HepG2 (cell line): ENCODE data around the gene PARD3. TPM values are rescaled to one million over a fixed set of nuclear protein-coding genes. Genes with fewer than 3 reads are reported as not detected.

Source experiments
- ATAC-seq: fragments of 200-7000 bp; cut with Tn5 transposase; 3 replicates; pipeline ENCODE4 v1.9.1; 2020; ENCODE audit warnings: mild to moderate bottlenecking, moderate library complexity
- BruUV-seq: library from RNA; stranded (reverse); fragments of 400-500 nt; replicated peaks from 2 replicates; lab custom pipeline; 2021; lab: Mats Ljungman, UMichigan
- CTCF ChIA-PET: fragments of 300-600 bp; formaldehyde crosslinking; extraction: SDS; loops from one replicate; lab custom pipeline; 2021; ENCODE audit warnings: low total read pairs, inconsistent platforms, low intra/inter-chr PET ratio; lab: Yijun Ruan, JAX
- POLR2A ChIA-PET: fragments of 350-600 bp; sonication (Branson Sonifier 250); formaldehyde crosslinking; loops from one replicate; lab custom pipeline; 2020; ENCODE audit warnings: antibody characterized with exemption, inconsistent platforms; lab: Yijun Ruan, JAX
- DNase-seq: peaks from one replicate; pipeline ENCODE4 v3.0.0-alpha.2; 2015; ENCODE audit warnings: low spot score
- FAIRE-seq: peaks from 3 replicates; lab custom pipeline; 2011; peaks lifted over from hg19 to GRCh38; lab: Jason Lieb, UNC
- H2AFZ ChIP-seq: one replicate; pipeline ENCODE4 v1.6.1; 2011; ENCODE audit warnings: low read length, inconsistent platforms
- H3K27ac ChIP-seq: fragments of 300-600 bp; 3 replicates; pipeline ENCODE4 v1.8.0; 2011; ENCODE audit warnings: mixed run types, mild to moderate bottlenecking, mixed read lengths, low read length, inconsistent platforms; ENCODE audit not compliant: insufficient read depth; ENCODE audit errors: extremely low read length
- H3K27me3 ChIP-seq, 2 experiments: fragments of 200-600 bp in 1 of 2; 2 replicates in 1 of 2; 3 replicates in 1 of 2; pipeline versions ENCODE4 v1.6.0 to v1.8.0; 2011; ENCODE audit warnings: low read length in 2 of 2, mild to moderate bottlenecking in 2 of 2, moderate library complexity in 2 of 2, inconsistent platforms in 1 of 2; ENCODE audit not compliant: insufficient read depth in 2 of 2, control insufficient read depth in 1 of 2
- H3K36me3 ChIP-seq, 2 experiments: fragments of 200-600 bp in 1 of 2; replicated peaks in 1 of 2; 2 replicates in 1 of 2; 3 replicates in 1 of 2; pipeline versions ENCODE4 v1.5.1 to v1.8.0; 2011; ENCODE audit warnings: low read length in 2 of 2, inconsistent platforms in 1 of 2; ENCODE audit not compliant: insufficient read depth in 2 of 2, control insufficient read depth in 1 of 2
- H3K4me1 ChIP-seq: 2 replicates; pipeline ENCODE4 v1.5.1; 2012; ENCODE audit warnings: low read length, inconsistent platforms; ENCODE audit not compliant: insufficient read depth
- H3K4me2 ChIP-seq: 2 replicates; pipeline ENCODE4 v1.6.0; 2011; ENCODE audit warnings: low read depth, low read length, inconsistent platforms
- H3K4me3 ChIP-seq, 3 experiments: fragments of 200-600 bp in 1 of 3; sonication (generic), shearing (Covaris generic) in 1 of 3; replicated peaks in 1 of 3; 2 replicates each; pipeline ENCODE4 v1.5.1; 2011 to 2016; ENCODE audit warnings: low read length in 3 of 3, inconsistent platforms in 2 of 3, low read depth in 2 of 3, mild to moderate bottlenecking in 2 of 3, control low read depth in 1 of 3, mixed read lengths in 1 of 3; ENCODE audit not compliant: insufficient read depth in 1 of 3
- H3K79me2 ChIP-seq: one replicate; pipeline ENCODE4 v1.6.1; 2011; ENCODE audit warnings: low read length, inconsistent platforms; ENCODE audit not compliant: insufficient read depth
- H3K9ac ChIP-seq: 2 replicates; pipeline ENCODE4 v1.6.0; 2011; ENCODE audit warnings: mild to moderate bottlenecking, low read depth, low read length, inconsistent platforms; ENCODE audit not compliant: insufficient read depth
- H3K9me3 ChIP-seq: 2 replicates; pipeline ENCODE4 v1.5.1; 2012; ENCODE audit warnings: mild to moderate bottlenecking, low read length
- H4K20me1 ChIP-seq: 2 replicates; pipeline ENCODE4 v1.6.0; 2011; ENCODE audit warnings: inconsistent platforms, mild to moderate bottlenecking, low read length, moderate library complexity; ENCODE audit not compliant: insufficient read depth
- AKNA ChIP-seq: sonication (generic); formaldehyde crosslinking; IDR thresholded peaks from 2 replicates; pipeline ENCODE4 v1.4.0; 2020; ENCODE audit warnings: missing genetic modification reagents, borderline replicate concordance
- CSRNP2 ChIP-seq: sonication (generic); formaldehyde crosslinking; conservative IDR thresholded peaks from 2 replicates; pipeline ENCODE4 v1.8.0; 2022; ENCODE audit warnings: low read depth, missing genetic modification reagents
- MXD4 ChIP-seq: IDR thresholded peaks from 2 replicates; pipeline ENCODE4 v1.6.1; 2016; ENCODE audit warnings: mild to moderate bottlenecking, missing biosample characterization, missing genetic modification reagents
- TCF7 ChIP-seq: sonication (generic); IDR thresholded peaks from 2 replicates; pipeline ENCODE4 v1.6.1; 2016; ENCODE audit warnings: antibody characterized with exemption, low read depth
- TEF ChIP-seq: sonication (generic); formaldehyde crosslinking; IDR thresholded peaks from 2 replicates; pipeline ENCODE4 v1.5.0; 2020; ENCODE audit warnings: missing genetic modification reagents
- THAP11 ChIP-seq: IDR thresholded peaks from 2 replicates; pipeline ENCODE4 v1.6.1; 2016; ENCODE audit warnings: missing biosample characterization, missing genetic modification reagents
- ZMYM4 ChIP-seq: sonication (generic); formaldehyde crosslinking; IDR thresholded peaks from 2 replicates; pipeline ENCODE4 v1.8.1; 2023; ENCODE audit warnings: mild to moderate bottlenecking, missing genetic modification reagents
- ZNF253 ChIP-seq: sonication (generic); formaldehyde crosslinking; IDR thresholded peaks from 2 replicates; pipeline ENCODE4 v1.8.0; 2022; ENCODE audit warnings: mild to moderate bottlenecking, missing genetic modification reagents, borderline replicate concordance
- ZNF256 ChIP-seq: sonication (generic); formaldehyde crosslinking; conservative IDR thresholded peaks from 2 replicates; pipeline ENCODE4 v1.4.0; 2020; ENCODE audit warnings: missing genetic modification reagents
- ZNF275 ChIP-seq: sonication (generic); formaldehyde crosslinking; IDR thresholded peaks from 2 replicates; pipeline ENCODE4 v1.8.0; 2022; ENCODE audit warnings: missing genetic modification reagents, mild to moderate bottlenecking, inconsistent platforms, borderline replicate concordance
- ZNF282 ChIP-seq: fragments of 450-650 bp; IDR thresholded peaks from 2 replicates; pipeline ENCODE4 v1.6.1; 2018; ENCODE audit not compliant: partially characterized antibody
- ZNF317 ChIP-seq: sonication (generic); formaldehyde crosslinking; IDR thresholded peaks from 2 replicates; pipeline ENCODE4 v1.5.0; 2020; ENCODE audit warnings: mild to moderate bottlenecking, missing genetic modification reagents
- ZNF414 ChIP-seq: sonication (generic); formaldehyde crosslinking; IDR thresholded peaks from 2 replicates; pipeline ENCODE4 v1.5.0; 2020; ENCODE audit warnings: missing genetic modification reagents
- ZNF879 ChIP-seq: sonication (generic); formaldehyde crosslinking; IDR thresholded peaks from 2 replicates; pipeline ENCODE4 v1.8.1; 2023; ENCODE audit warnings: missing genetic modification reagents
- ZSCAN21 ChIP-seq: sonication (generic); formaldehyde crosslinking; IDR thresholded peaks from 2 replicates; pipeline ENCODE4 v1.8.0; 2022; ENCODE audit warnings: mild to moderate bottlenecking, missing genetic modification reagents, moderate library complexity, borderline replicate concordance
- WGBS: methylation state at CpG from one replicate; pipeline ENCODE4 v1.1.6; 2017; ENCODE audit warnings: low lambda C conversion rate; 5-methylcytosine and 5-hydroxymethylcytosine counted together
- in situ Hi-C: cut with HindIII; loops from 2 replicates; pipeline ENCODE4 v1.10.0; 2017; ENCODE audit warnings: low pct_unique_long_range_greater_than_20kb; ENCODE audit not compliant: extremely low pct_ligation_motif_present
- intact Hi-C: fragments of 100-400 bp; cut with micrococcal nuclease; formaldehyde crosslinking; loops from one replicate; pipeline ENCODE4 v1.10.0; 2022; ENCODE audit not compliant: unreplicated experiment
- polyA plus RNA-seq, 8 experiments: library from polyadenylated mRNA; depleted of rRNA in 3 of 8; stranded (reverse) in 7 of 8; unstranded in 1 of 8; fragments of >200 nt; fragmentation: Illumina TruSeq in 4 of 8; extraction: Trizol in 4 of 8; gene quantifications; 2 replicates each; pipeline versions ENCODE4 v1.2.1 to v1.2.3, GENCODE V29; 2011 to 2016; ENCODE audit warnings: low read depth in 4 of 8, missing spikeins in 1 of 8, mixed read lengths in 1 of 8; ENCODE audit not compliant: insufficient read depth in 1 of 8
- total RNA-seq, 5 experiments: library from RNA; depleted of rRNA; stranded (reverse); fragments of >200 nt; fragmentation: Illumina TruSeq; extraction: Trizol; gene quantifications; 2 replicates each; pipeline ENCODE4 v1.2.3, GENCODE V29; 2016; ENCODE audit warnings: low read depth in 1 of 5

Gene PARD3
- total and polyA plus RNA-seq, 2 of the 13 experiments (the other 11 are each of a cell fraction or from before 2014, with no cell fraction given): 40.9 to 60.0 TPM

- BruUV-seq: no TSS peak
- ChIA-PET CTCF (no interaction called here), POLR2A (no interaction called here)
- FAIRE-seq (no peak), DNase-seq (no peak), ATAC-seq (no peak)
- peaks cover 91% of the 10 kb centered on the region for H3K79me2 ChIP-seq
- TF ChIP-seq TEF (CRISPR knock-in tag): no peak
- no peak for TF ChIP-seq ZNF256 (CRISPR knock-in tag)
- no peak for TF ChIP-seq ZNF317 (CRISPR knock-in tag)
- no peak for TF ChIP-seq AKNA (CRISPR knock-in tag)
- no peak for TF ChIP-seq ZSCAN21 (CRISPR knock-in tag)
- no peak for TF ChIP-seq ZNF253 (CRISPR knock-in tag)
- no peak for TF ChIP-seq ZNF879 (CRISPR knock-in tag)
- TF ChIP-seq ZNF414: no peak
- TF ChIP-seq ZNF275 (CRISPR knock-in tag): no peak
- no peak for TF ChIP-seq TCF7
- no peak for TF ChIP-seq ZMYM4 (CRISPR knock-in tag)
- no peak for TF ChIP-seq MXD4 (CRISPR knock-in tag)
- TF ChIP-seq THAP11 (CRISPR knock-in tag): no peak
- no peak for TF ChIP-seq ZNF282
- TF ChIP-seq CSRNP2 (CRISPR knock-in tag): no peak
- intact Hi-C loops (no loop called here), in situ Hi-C loops (no loop called here)
- no peaks in the 10 kb centered on the region for H3K27me3 ChIP-seq
- no peak overlapping the region for H3K4me3 ChIP-seq
- H4K20me1 ChIP-seq: peaks cover 22% of the 10 kb centered on the region
- no peak overlapping the region for H3K4me2 ChIP-seq
- H3K9ac ChIP-seq: no peak overlapping the region
- H3K36me3 ChIP-seq: no peaks in the 10 kb centered on the region
- no peak overlapping the region for H3K27ac ChIP-seq
- H3K4me1 ChIP-seq: peaks cover 58% of the 10 kb centered on the region
- 97% methylated on average over 9 of the region's 9 CpGs for WGBS
- no peaks in the 10 kb centered on the region for H3K9me3 ChIP-seq
- H2AFZ ChIP-seq: no peak overlapping the region
Observed at GRCh38 chr10:34759161-34759836, 55.8 kb downstream of the PARD3 start.
